GM12878 (cell line): Measurements from ENCODE around the gene BCOR. TPM values are rescaled to one million over a fixed set of nuclear protein-coding genes. Genes with fewer than 3 reads are reported as not detected.

Experiments
- CHD4 ChIP-seq: fragments of 200-600 bp; sonication (generic); IDR thresholded peaks from 2 replicates; pipeline ENCODE4 v1.6.1; 2016; ENCODE audit warnings: mild to moderate bottlenecking
- IKZF1 ChIP-seq: fragments of 450-650 bp; conservative IDR thresholded peaks from 2 replicates; pipeline ENCODE4 v1.6.1; 2017; ENCODE audit warnings: antibody characterized with exemption, mild to moderate bottlenecking
- MEF2B ChIP-seq: fragments of 450-650 bp; IDR thresholded peaks from 2 replicates; pipeline ENCODE4 v1.6.1; 2018; ENCODE audit warnings: mild to moderate bottlenecking, moderate library complexity; ENCODE audit not compliant: partially characterized antibody, poor library complexity, severe bottlenecking
- RUNX3 ChIP-seq: IDR thresholded peaks from 2 replicates; pipeline ENCODE4 v1.6.1; 2012; ENCODE audit warnings: low read length, inconsistent platforms
- SMARCA5 ChIP-seq: fragments of 450-650 bp; IDR thresholded peaks from 2 replicates; pipeline ENCODE4 v1.6.1; 2017; ENCODE audit warnings: mild to moderate bottlenecking
- TCF3 ChIP-seq: IDR thresholded peaks from 2 replicates; pipeline ENCODE4 v1.6.1; 2012; ENCODE audit warnings: low read depth, mild to moderate bottlenecking, low read length, borderline replicate concordance; ENCODE audit not compliant: insufficient read depth
- YBX1 ChIP-seq: fragments of 450-650 bp; IDR thresholded peaks from 2 replicates; pipeline ENCODE4 v1.6.1; 2016; ENCODE audit warnings: antibody characterized with exemption
- ZNF207 ChIP-seq: fragments of 450-650 bp; IDR thresholded peaks from 2 replicates; pipeline ENCODE4 v1.6.1; 2014; ENCODE audit warnings: antibody characterized with exemption, mild to moderate bottlenecking, borderline replicate concordance
- ZZZ3 ChIP-seq: IDR thresholded peaks from 2 replicates; pipeline ENCODE4 v1.6.1; 2011; ENCODE audit warnings: low read depth; ENCODE audit not compliant: control insufficient read depth, insufficient read length
- polyA plus RNA-seq, 11 experiments: library from polyadenylated mRNA; depleted of rRNA in 4 of 11; unstranded in 6 of 11; stranded (reverse) in 5 of 11; fragments of >200 nt; fragmentation: Nextera tagmentation in 4 of 11; fragmentation: Illumina TruSeq in 1 of 11; extraction: Ambion mirVana in 4 of 11; extraction: Trizol in 1 of 11; gene quantifications; 1 replicate in 1 of 11; 2 replicates in 10 of 11; pipeline versions ENCODE4 v1.2.1 to v1.2.3, GENCODE V29; 2011 to 2016; ENCODE audit warnings: inconsistent platforms in 2 of 11, missing spikeins in 2 of 11, low read depth in 1 of 11
- total RNA-seq, 4 experiments: library from RNA; depleted of rRNA in 3 of 4; stranded (reverse); fragments of >200 nt in 3 of 4; fragmentation: Illumina TruSeq in 1 of 4; extraction: Trizol in 1 of 4; gene quantifications; 2 replicates each; pipeline versions ENCODE4 v1.2.1 to v1.2.3, GENCODE V29; 2013 to 2021
- TF ChIP-seq, protein P1 (sequence below): fragments of 450-650 bp; formaldehyde crosslinking; IDR thresholded peaks from 2 replicates; pipeline ENCODE4 v1.4.0; 2020; ENCODE audit warnings: mild to moderate bottlenecking, moderate library complexity

Gene BCOR
- total and polyA plus RNA-seq, 10 of the 15 experiments (the other 5 are each of a cell fraction or from before 2014, with no cell fraction given) = 5.1 to 16.4 (median 10.1) TPM

DNA sequence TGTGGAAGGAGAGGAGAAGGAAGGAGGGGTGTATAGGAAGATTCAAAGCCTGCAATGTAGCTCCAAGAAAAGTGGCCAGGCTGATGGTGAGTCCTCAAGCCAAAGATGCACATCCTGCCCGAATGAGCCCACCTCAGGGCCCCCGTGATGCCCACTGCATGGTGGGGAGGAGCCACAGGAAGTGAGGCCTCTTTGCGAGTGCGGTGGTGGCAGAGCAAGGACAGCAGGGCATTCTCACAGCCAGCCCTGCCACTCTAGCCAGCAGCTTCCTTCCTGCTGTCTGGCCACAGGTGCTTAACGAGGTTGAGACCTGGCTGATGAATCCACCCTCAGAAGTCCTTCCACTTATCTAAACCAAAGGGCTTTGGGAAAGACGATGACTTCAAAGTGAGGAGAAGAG, 55.8 kb downstream of the BCOR start (continued):
- TF ChIP-seq, protein P1, sequence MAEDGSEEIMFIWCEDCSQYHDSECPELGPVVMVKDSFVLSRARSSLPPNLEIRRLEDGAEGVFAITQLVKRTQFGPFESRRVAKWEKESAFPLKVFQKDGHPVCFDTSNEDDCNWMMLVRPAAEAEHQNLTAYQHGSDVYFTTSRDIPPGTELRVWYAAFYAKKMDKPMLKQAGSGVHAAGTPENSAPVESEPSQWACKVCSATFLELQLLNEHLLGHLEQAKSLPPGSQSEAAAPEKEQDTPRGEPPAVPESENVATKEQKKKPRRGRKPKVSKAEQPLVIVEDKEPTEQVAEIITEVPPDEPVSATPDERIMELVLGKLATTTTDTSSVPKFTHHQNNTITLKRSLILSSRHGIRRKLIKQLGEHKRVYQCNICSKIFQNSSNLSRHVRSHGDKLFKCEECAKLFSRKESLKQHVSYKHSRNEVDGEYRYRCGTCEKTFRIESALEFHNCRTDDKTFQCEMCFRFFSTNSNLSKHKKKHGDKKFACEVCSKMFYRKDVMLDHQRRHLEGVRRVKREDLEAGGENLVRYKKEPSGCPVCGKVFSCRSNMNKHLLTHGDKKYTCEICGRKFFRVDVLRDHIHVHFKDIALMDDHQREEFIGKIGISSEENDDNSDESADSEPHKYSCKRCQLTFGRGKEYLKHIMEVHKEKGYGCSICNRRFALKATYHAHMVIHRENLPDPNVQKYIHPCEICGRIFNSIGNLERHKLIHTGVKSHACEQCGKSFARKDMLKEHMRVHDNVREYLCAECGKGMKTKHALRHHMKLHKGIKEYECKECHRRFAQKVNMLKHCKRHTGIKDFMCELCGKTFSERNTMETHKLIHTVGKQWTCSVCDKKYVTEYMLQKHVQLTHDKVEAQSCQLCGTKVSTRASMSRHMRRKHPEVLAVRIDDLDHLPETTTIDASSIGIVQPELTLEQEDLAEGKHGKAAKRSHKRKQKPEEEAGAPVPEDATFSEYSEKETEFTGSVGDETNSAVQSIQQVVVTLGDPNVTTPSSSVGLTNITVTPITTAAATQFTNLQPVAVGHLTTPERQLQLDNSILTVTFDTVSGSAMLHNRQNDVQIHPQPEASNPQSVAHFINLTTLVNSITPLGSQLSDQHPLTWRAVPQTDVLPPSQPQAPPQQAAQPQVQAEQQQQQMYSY (CRISPR knock-in tag) = no peak
- TF ChIP-seq RUNX3 (no peak), IKZF1 (no peak), TCF3 (no peak), YBX1 (no peak), SMARCA5 (no peak), ZNF207 (no peak), MEF2B (no peak), CHD4 (no peak), ZZZ3 (no peak)
